NCI-H1048 (cell line): ENCODE data around the gene R3HDM4.

Experiments used
- DNase-seq: peaks from one replicate; lab custom pipeline; 2025; lab: John Stamatoyannopoulos, UW

R3HDM4 gene

GRCh38 chr19:947090-947706 lies 34.2 kb upstream of the R3HDM4 start:
- DNase-seq: no peak

- no peak for DNase-seq
Observed at GRCh38 chr19:945401-946252, 32.6 kb upstream of the R3HDM4 start.

- DNase-seq: no peak
Observed at GRCh38 chr19:944663-945241, 31.7 kb upstream of the R3HDM4 start.

- no peak for DNase-seq
Observed at GRCh38 chr19:944171-944567, 31.1 kb upstream of the R3HDM4 start.

- no peak for DNase-seq
Observed at GRCh38 chr19:943551-944170, 30.6 kb upstream of the R3HDM4 start.

GRCh38 chr19:942133-942645 lies 29.2 kb upstream of the R3HDM4 start:
- DNase-seq: no peak

- DNase-seq: no peak
Observed at GRCh38 chr19:941292-942132, 28.5 kb upstream of the R3HDM4 start.

- DNase-seq: no peak
Observed at GRCh38 chr19:940591-941291, 27.7 kb upstream of the R3HDM4 start.

GRCh38 chr19:939922-940321 lies 26.9 kb upstream of the R3HDM4 start:
- no peak for DNase-seq

- DNase-seq: no peak
Observed at GRCh38 chr19:939439-939838, 26.4 kb upstream of the R3HDM4 start.

GRCh38 chr19:938233-938923 lies 25.4 kb upstream of the R3HDM4 start:
- no peak for DNase-seq

GRCh38 chr19:937259-937694 lies 24.3 kb upstream of the R3HDM4 start:
- DNase-seq: no peak

- no peak for DNase-seq
Observed at GRCh38 chr19:936175-936546, 23.1 kb upstream of the R3HDM4 start.

GRCh38 chr19:934865-935479 lies 22.0 kb upstream of the R3HDM4 start:
- DNase-seq: no peak

- DNase-seq: no peak
Observed at GRCh38 chr19:934197-934840, 21.3 kb upstream of the R3HDM4 start.

GRCh38 chr19:933553-933882 lies 20.5 kb upstream of the R3HDM4 start:
- DNase-seq: no peak

GRCh38 chr19:932648-933552 lies 19.9 kb upstream of the R3HDM4 start:
- DNase-seq: no peak

- no peak for DNase-seq
Observed at GRCh38 chr19:931860-932647, 19.0 kb upstream of the R3HDM4 start.
